DND-41 (cell line): ENCODE results near the gene TMPRSS11E.

Experiments used
- ATAC-seq: fragments of 200-7000 bp; cut with Tn5 transposase; 3 replicates; pipeline ENCODE4 v1.9.1; 2021; ENCODE audit warnings: low read depth; ENCODE audit not compliant: insufficient read depth
- DNase-seq: peaks from one replicate; pipeline ENCODE4 v3.0.0-alpha.2; 2020
- H2AFZ ChIP-seq: 2 replicates; pipeline ENCODE4 v1.6.0; 2012; ENCODE audit warnings: low read depth, low read length
- H3K27ac ChIP-seq: 2 replicates; pipeline ENCODE4 v1.5.1; 2012; ENCODE audit warnings: low read length, inconsistent platforms
- H3K27me3 ChIP-seq: fragments of 200-600 bp; sonication (generic); 2 replicates; pipeline ENCODE4 v1.6.0; 2012; ENCODE audit warnings: low read length, mild to moderate bottlenecking, inconsistent platforms; ENCODE audit not compliant: insufficient read depth, poor library complexity
- H3K36me3 ChIP-seq: 2 replicates; pipeline ENCODE4 v1.5.1; 2012; ENCODE audit warnings: low read length, inconsistent platforms; ENCODE audit not compliant: insufficient read depth
- H3K4me1 ChIP-seq: 2 replicates; pipeline ENCODE4 v1.5.1; 2012; ENCODE audit warnings: mild to moderate bottlenecking, low read length; ENCODE audit not compliant: insufficient read depth
- H3K4me2 ChIP-seq: 2 replicates; pipeline ENCODE4 v1.6.0; 2012; ENCODE audit warnings: mild to moderate bottlenecking, moderate library complexity, low read length, inconsistent platforms; ENCODE audit not compliant: insufficient read depth
- H3K4me3 ChIP-seq, 2 experiments: fragments of 200-600 bp in 1 of 2; shearing (Covaris generic) in 1 of 2; 2 replicates each; pipeline ENCODE4 v1.5.1; 2012 to 2016; ENCODE audit warnings: inconsistent platforms in 2 of 2, low read length in 2 of 2, mild to moderate bottlenecking in 2 of 2, low read depth in 1 of 2, moderate library complexity in 1 of 2
- H3K79me2 ChIP-seq: 2 replicates; pipeline ENCODE4 v1.6.0; 2012; ENCODE audit warnings: low read length, inconsistent platforms; ENCODE audit not compliant: insufficient read depth
- H3K9ac ChIP-seq: 2 replicates; pipeline ENCODE4 v1.6.0; 2012; ENCODE audit warnings: low read depth, mild to moderate bottlenecking, inconsistent platforms, low read length, moderate library complexity
- H3K9me3 ChIP-seq: 2 replicates; pipeline ENCODE4 v1.5.1; 2012; ENCODE audit warnings: low read length, moderate library complexity, mild to moderate bottlenecking, inconsistent platforms; ENCODE audit not compliant: insufficient read depth, severe bottlenecking
- H4K20me1 ChIP-seq: 2 replicates; pipeline ENCODE4 v1.6.0; 2012; ENCODE audit warnings: low read length; ENCODE audit not compliant: insufficient read depth
- EZH2 ChIP-seq: IDR thresholded peaks from 3 replicates; pipeline ENCODE4 v1.6.1; 2012; ENCODE audit warnings: borderline replicate concordance, low read depth, mild to moderate bottlenecking, moderate library complexity, low read length, inconsistent platforms; ENCODE audit not compliant: severe bottlenecking
- TF ChIP-seq, protein P1 (sequence below): IDR thresholded peaks from 2 replicates; pipeline ENCODE4 v1.5.1; 2012; ENCODE audit warnings: borderline replicate concordance, low read length, moderate library complexity, mild to moderate bottlenecking; ENCODE audit not compliant: poor library complexity, severe bottlenecking; ENCODE audit errors: extremely low read depth

The TMPRSS11E gene, protein sequence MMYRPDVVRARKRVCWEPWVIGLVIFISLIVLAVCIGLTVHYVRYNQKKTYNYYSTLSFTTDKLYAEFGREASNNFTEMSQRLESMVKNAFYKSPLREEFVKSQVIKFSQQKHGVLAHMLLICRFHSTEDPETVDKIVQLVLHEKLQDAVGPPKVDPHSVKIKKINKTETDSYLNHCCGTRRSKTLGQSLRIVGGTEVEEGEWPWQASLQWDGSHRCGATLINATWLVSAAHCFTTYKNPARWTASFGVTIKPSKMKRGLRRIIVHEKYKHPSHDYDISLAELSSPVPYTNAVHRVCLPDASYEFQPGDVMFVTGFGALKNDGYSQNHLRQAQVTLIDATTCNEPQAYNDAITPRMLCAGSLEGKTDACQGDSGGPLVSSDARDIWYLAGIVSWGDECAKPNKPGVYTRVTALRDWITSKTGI

DNA sequence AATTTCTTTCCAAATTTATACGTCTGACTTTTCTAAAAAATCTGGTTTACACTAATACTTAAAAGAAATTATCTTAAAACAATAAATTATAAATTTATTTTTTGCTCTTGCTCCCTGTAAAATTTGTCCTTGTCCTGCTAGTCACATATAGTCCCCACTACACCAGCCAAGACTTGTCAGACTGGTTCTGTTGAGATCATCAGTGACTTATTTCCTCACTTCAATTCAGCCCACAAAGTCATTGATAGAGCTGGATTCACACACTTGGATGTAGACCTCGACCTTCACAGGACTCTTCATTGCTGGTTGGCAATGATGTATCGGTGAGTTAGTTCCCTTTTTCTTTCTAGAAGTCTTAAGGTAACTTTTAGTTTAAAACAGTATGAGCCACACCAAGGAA, at the start of gene TMPRSS11E:
Gene TMPRSS11E, plus strand, starts transcription at position 263 of the 400 bp plus-strand sequence. Its CDS starts 50 bp downstream, at position 313.
- Histone ChIP-seq H3K36me3 (no peaks in the 10 kb centered on the region), H3K4me1 (no peaks in the 10 kb centered on the region), H3K27ac (no peak within 1 kb of the TSS), H3K27me3 (peaks cover 3% of the 10 kb centered on the region), H3K4me3 (no peak within 1 kb of the TSS), H3K4me2 (no peak within 1 kb of the TSS), H3K9me3 (no peaks in the 10 kb centered on the region), H4K20me1 (no peaks in the 10 kb centered on the region), H2AFZ (no peak within 1 kb of the TSS), H3K9ac (no peak within 1 kb of the TSS), H3K79me2 (no peaks in the 10 kb centered on the region)
- TF ChIP-seq, protein P1, sequence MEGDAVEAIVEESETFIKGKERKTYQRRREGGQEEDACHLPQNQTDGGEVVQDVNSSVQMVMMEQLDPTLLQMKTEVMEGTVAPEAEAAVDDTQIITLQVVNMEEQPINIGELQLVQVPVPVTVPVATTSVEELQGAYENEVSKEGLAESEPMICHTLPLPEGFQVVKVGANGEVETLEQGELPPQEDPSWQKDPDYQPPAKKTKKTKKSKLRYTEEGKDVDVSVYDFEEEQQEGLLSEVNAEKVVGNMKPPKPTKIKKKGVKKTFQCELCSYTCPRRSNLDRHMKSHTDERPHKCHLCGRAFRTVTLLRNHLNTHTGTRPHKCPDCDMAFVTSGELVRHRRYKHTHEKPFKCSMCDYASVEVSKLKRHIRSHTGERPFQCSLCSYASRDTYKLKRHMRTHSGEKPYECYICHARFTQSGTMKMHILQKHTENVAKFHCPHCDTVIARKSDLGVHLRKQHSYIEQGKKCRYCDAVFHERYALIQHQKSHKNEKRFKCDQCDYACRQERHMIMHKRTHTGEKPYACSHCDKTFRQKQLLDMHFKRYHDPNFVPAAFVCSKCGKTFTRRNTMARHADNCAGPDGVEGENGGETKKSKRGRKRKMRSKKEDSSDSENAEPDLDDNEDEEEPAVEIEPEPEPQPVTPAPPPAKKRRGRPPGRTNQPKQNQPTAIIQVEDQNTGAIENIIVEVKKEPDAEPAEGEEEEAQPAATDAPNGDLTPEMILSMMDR: no peak
- TF ChIP-seq EZH2: no peak
- ATAC-seq (no peak), DNase-seq (no peak)

- no peak overlapping the region for H3K4me3 ChIP-seq
- no peak for DNase-seq
- H3K9me3 ChIP-seq: no peaks in the 10 kb centered on the region
- no peaks in the 10 kb centered on the region for H3K27me3 ChIP-seq
- H2AFZ ChIP-seq: no peak overlapping the region
- H3K27ac ChIP-seq: no peak overlapping the region
- no peaks in the 10 kb centered on the region for H3K79me2 ChIP-seq
- no peak overlapping the region for H3K9ac ChIP-seq
- H3K4me2 ChIP-seq: no peak overlapping the region
- no peaks in the 10 kb centered on the region for H3K4me1 ChIP-seq
- no peaks in the 10 kb centered on the region for H3K36me3 ChIP-seq
- no peak for TF ChIP-seq EZH2
- TF ChIP-seq, protein P1: no peak
- no peak for ATAC-seq
- H4K20me1 ChIP-seq: no peaks in the 10 kb centered on the region
Measured at GRCh38 chr4:68399306-68399705, 48.0 kb upstream of the TMPRSS11E start.

GRCh38 chr4:68401231-68401630, 46.0 kb upstream of the TMPRSS11E start:
- H3K4me3 ChIP-seq: no peak overlapping the region
- DNase-seq (no peak), ATAC-seq (no peak)
- H3K4me1 ChIP-seq: no peaks in the 10 kb centered on the region
- H3K9ac ChIP-seq: no peak overlapping the region
- H3K9me3 ChIP-seq: no peaks in the 10 kb centered on the region
- H3K36me3 ChIP-seq: no peaks in the 10 kb centered on the region
- no peaks in the 10 kb centered on the region for H3K79me2 ChIP-seq
- H3K27ac ChIP-seq: no peak overlapping the region
- H4K20me1 ChIP-seq: no peaks in the 10 kb centered on the region
- H2AFZ ChIP-seq: no peak overlapping the region
- no peak overlapping the region for H3K4me2 ChIP-seq
- no peak for TF ChIP-seq EZH2
- TF ChIP-seq, protein P1: no peak
- H3K27me3 ChIP-seq: no peaks in the 10 kb centered on the region
